NCI-H1930 (cell line): ENCODE results near the gene ADAMTS12.

ENCODE experiments used
- DNase-seq, 2 experiments: peaks; one replicate each; lab custom pipeline; 2025; lab: John Stamatoyannopoulos, UW

ADAMTS12 gene

GRCh38 chr5:33711094-33711679, 180.6 kb downstream of the ADAMTS12 start:
- DNase-seq: no peak

- DNase-seq: no peak
These were observed 188.9 kb downstream of the ADAMTS12 start for GRCh38 chr5:33702867-33703266.

GRCh38 chr5:33701951-33702350, 189.8 kb downstream of the ADAMTS12 start:
- DNase-seq: no peak

GRCh38 chr5:33701251-33701650, 190.5 kb downstream of the ADAMTS12 start:
- no peak for DNase-seq

GRCh38 chr5:33696411-33696810, 195.4 kb downstream of the ADAMTS12 start:
- DNase-seq: no peak

- DNase-seq: no peak
These were observed 198.8 kb downstream of the ADAMTS12 start for GRCh38 chr5:33692980-33693379.

- no peak for DNase-seq
These were observed 199.9 kb downstream of the ADAMTS12 start for GRCh38 chr5:33691856-33692255.

- DNase-seq: no peak
These were observed 201.2 kb downstream of the ADAMTS12 start for GRCh38 chr5:33690374-33691135.

GRCh38 chr5:33688526-33688925, 203.3 kb downstream of the ADAMTS12 start:
- no peak for DNase-seq

- DNase-seq: no peak
These were observed 203.7 kb downstream of the ADAMTS12 start for GRCh38 chr5:33688066-33688465.

- DNase-seq: no peak
These were observed 205.7 kb downstream of the ADAMTS12 start for GRCh38 chr5:33685873-33686755.

- no peak for DNase-seq
These were observed 207.2 kb downstream of the ADAMTS12 start for GRCh38 chr5:33684496-33685159.

GRCh38 chr5:33679791-33680190, 212.0 kb downstream of the ADAMTS12 start:
- no peak for DNase-seq

- no peak for DNase-seq
These were observed 215.8 kb downstream of the ADAMTS12 start for GRCh38 chr5:33675958-33676464.

GRCh38 chr5:33671700-33672291, 220.0 kb downstream of the ADAMTS12 start:
- DNase-seq: no peak

- no peak for DNase-seq
These were observed 228.9 kb downstream of the ADAMTS12 start for GRCh38 chr5:33662722-33663427.

GRCh38 chr5:33659526-33660169, 232.1 kb downstream of the ADAMTS12 start:
- no peak for DNase-seq

GRCh38 chr5:33657804-33658440, 233.9 kb downstream of the ADAMTS12 start:
- no peak for DNase-seq

- DNase-seq: no peak
These were observed 234.6 kb downstream of the ADAMTS12 start for GRCh38 chr5:33657176-33657575.

GRCh38 chr5:33650911-33651310, 240.9 kb downstream of the ADAMTS12 start:
- DNase-seq: no peak
